HCT116 (cell line): ENCODE results near the gene OR6J1. TPM values are rescaled to one million over a fixed set of nuclear protein-coding genes. Genes with fewer than 3 reads are reported as not detected.
"Not testable (repeated sequence)": the region's sequence is repeated elsewhere in the genome, so short reads cannot be mapped to it uniquely, and the experiment has no call there.

Experiments used
- ATAC-seq: fragments of 200-7000 bp; cut with Tn5 transposase; 2 replicates; pipeline ENCODE4 v1.9.1; 2020; ENCODE audit warnings: mild to moderate bottlenecking, moderate library complexity
- BruUV-seq: library from RNA; stranded (reverse); fragments of 400-500 nt; replicated peaks from 2 replicates; lab custom pipeline; 2021; lab: Mats Ljungman, UMichigan
- CTCF ChIA-PET: fragments of 300-600 bp; sonication (Branson Sonifier 250); formaldehyde crosslinking; loops from one replicate; lab custom pipeline; 2021; ENCODE audit warnings: antibody characterized with exemption; lab: Charles Lee
- POLR2A ChIA-PET: fragments of 300-600, 350-600 bp; sonication (Branson Sonifier 250); formaldehyde crosslinking; loops from one replicate; lab custom pipeline; 2021; ENCODE audit warnings: antibody characterized with exemption; lab: Charles Lee
- RAD21 ChIA-PET, 2 experiments: fragments of 300-600 bp; sonication (Branson Sonifier 250); formaldehyde crosslinking; loops; one replicate each; lab custom pipeline; 2023; ENCODE audit warnings: low total read pairs in 2 of 2; ENCODE audit not compliant: uncharacterized antibody in 2 of 2, unreplicated experiment in 2 of 2, low non-redundant PET in 1 of 2; lab: Charles Lee
- DNase-seq: peaks from one replicate; pipeline ENCODE4 v3.0.0-alpha.2; 2010; ENCODE audit warnings: low read depth, low spot score
- H2AFZ ChIP-seq: fragments of 200-600 bp; shearing (Covaris generic), sonication (generic); 2 replicates; pipeline ENCODE4 v1.6.1; 2017; ENCODE audit warnings: low read depth, mixed run types, mixed read lengths, antibody characterized with exemption, low read length; ENCODE audit not compliant: poor library complexity, severe bottlenecking
- H3K27ac ChIP-seq: 2 replicates; pipeline ENCODE4 v1.5.1; 2012; ENCODE audit warnings: low read depth, low read length
- H3K27me3 ChIP-seq: fragments of 200-600 bp; sonication (generic); 2 replicates; pipeline ENCODE4 v1.6.1; 2016; ENCODE audit warnings: mixed run types, low read length, mixed read lengths; ENCODE audit not compliant: insufficient read depth
- H3K36me3 ChIP-seq, 2 experiments: fragments of 200-500 bp in 1 of 2; fragments of 200-600 bp in 1 of 2; sonication (Bioruptor generic) in 1 of 2; sonication (generic) in 1 of 2; 2 replicates each; pipeline versions ENCODE4 v1.5.1 to v1.6.1; 2014 to 2016; ENCODE audit warnings: low read length in 2 of 2, inconsistent platforms in 1 of 2, mixed read lengths in 1 of 2, mixed run types in 1 of 2; ENCODE audit not compliant: insufficient read depth in 2 of 2, control insufficient read depth in 1 of 2
- H3K4me1 ChIP-seq, 2 experiments: fragments of 200-600 bp in 1 of 2; sonication (generic) in 1 of 2; 2 replicates each; pipeline versions ENCODE4 v1.5.1 to v1.6.1; 2012 to 2017; ENCODE audit warnings: low read length in 2 of 2, inconsistent platforms in 1 of 2, mild to moderate bottlenecking in 1 of 2, mixed read lengths in 1 of 2, mixed run types in 1 of 2, moderate library complexity in 1 of 2; ENCODE audit not compliant: insufficient read depth in 2 of 2, control insufficient read depth in 1 of 2
- H3K4me2 ChIP-seq: fragments of 200-600 bp; sonication (generic); 2 replicates; pipeline ENCODE4 v1.6.1; 2017; ENCODE audit warnings: mixed run types, low read length, mixed read lengths
- H3K4me3 ChIP-seq, 2 experiments: fragments of 200-600 bp in 1 of 2; sonication (generic) in 1 of 2; replicated peaks in 1 of 2; 2 replicates each; pipeline ENCODE4 v1.5.1; 2011 to 2016; ENCODE audit warnings: low read length in 2 of 2, control low read depth in 1 of 2, low read depth in 1 of 2, mild to moderate bottlenecking in 1 of 2, mixed read lengths in 1 of 2, mixed run types in 1 of 2
- H3K79me2 ChIP-seq: fragments of 200-600 bp; sonication (generic); 2 replicates; pipeline ENCODE4 v1.6.1; 2017; ENCODE audit warnings: mild to moderate bottlenecking, mixed run types, low read length, moderate library complexity, mixed read lengths; ENCODE audit not compliant: insufficient read depth
- H3K9ac ChIP-seq: fragments of 200-600 bp; sonication (generic); 2 replicates; pipeline ENCODE4 v1.6.1; 2016; ENCODE audit warnings: low read length, mixed read lengths
- H3K9me2 ChIP-seq: fragments of 200-600 bp; sonication (generic), shearing (Covaris generic); 2 replicates; pipeline ENCODE4 v1.6.1; 2017; ENCODE audit warnings: mixed run types, mild to moderate bottlenecking, moderate library complexity; ENCODE audit not compliant: insufficient read depth
- H3K9me3 ChIP-seq, 2 experiments: fragments of 200-500 bp in 1 of 2; fragments of 200-600 bp in 1 of 2; sonication (Bioruptor generic) in 1 of 2; sonication (generic) in 1 of 2; 2 replicates each; pipeline ENCODE4 v1.6.1; 2014 to 2017; ENCODE audit warnings: low read length in 2 of 2, mixed read lengths in 2 of 2, inconsistent platforms in 1 of 2, low read depth in 1 of 2, mild to moderate bottlenecking in 1 of 2, mixed run types in 1 of 2, moderate library complexity in 1 of 2; ENCODE audit not compliant: control insufficient read depth in 1 of 2, insufficient read depth in 1 of 2
- H4K20me1 ChIP-seq: fragments of 200-600 bp; sonication (generic), shearing (Covaris generic); 2 replicates; pipeline ENCODE4 v1.6.1; 2017; ENCODE audit warnings: mixed run types, mild to moderate bottlenecking, moderate library complexity; ENCODE audit not compliant: insufficient read depth
- ATF3 ChIP-seq: IDR thresholded peaks from 2 replicates; pipeline ENCODE4 v1.6.1; 2012
- CTCF ChIP-seq, 3 experiments: fragments of 200-600 bp in 1 of 3; sonication (generic) in 1 of 3; IDR thresholded peaks in 2 of 3; conservative IDR thresholded peaks in 1 of 3; 2 replicates each; pipeline ENCODE4 v1.5.1; 2012 to 2017; ENCODE audit warnings: low read depth in 2 of 3, low read length in 2 of 3, antibody characterized with exemption in 1 of 3, borderline replicate concordance in 1 of 3, control low read depth in 1 of 3, mild to moderate bottlenecking in 1 of 3, mixed read lengths in 1 of 3, mixed run types in 1 of 3, moderate library complexity in 1 of 3; ENCODE audit not compliant: insufficient read depth in 1 of 3
- ELF1 ChIP-seq: IDR thresholded peaks from 2 replicates; pipeline ENCODE4 v1.6.1; 2012; ENCODE audit warnings: low read depth, borderline replicate concordance
- JUND ChIP-seq: IDR thresholded peaks from 2 replicates; pipeline ENCODE4 v1.6.1; 2012
- POLR2A ChIP-seq: IDR thresholded peaks from 2 replicates; pipeline ENCODE4 v1.7.0; 2011; ENCODE audit warnings: borderline replicate concordance; ENCODE audit not compliant: insufficient read depth, insufficient read length; ENCODE audit errors: extremely low read depth
- POLR2AphosphoS5 ChIP-seq: IDR thresholded peaks from 2 replicates; pipeline ENCODE4 v1.6.1; 2011; ENCODE audit warnings: mild to moderate bottlenecking, low read depth, low read length, moderate library complexity
- RAD21 ChIP-seq: IDR thresholded peaks from 2 replicates; pipeline ENCODE4 v1.6.1; 2012; ENCODE audit warnings: low read depth, mild to moderate bottlenecking
- SIN3A ChIP-seq: IDR thresholded peaks from 2 replicates; pipeline ENCODE4 v1.6.1; 2012; ENCODE audit warnings: low read depth
- SP1 ChIP-seq: IDR thresholded peaks from 2 replicates; pipeline ENCODE4 v1.6.1; 2012; ENCODE audit warnings: low read depth
- YY1 ChIP-seq: IDR thresholded peaks from 2 replicates; pipeline ENCODE4 v1.6.1; 2011; ENCODE audit warnings: low read length, low read depth, moderate library complexity, mild to moderate bottlenecking; ENCODE audit not compliant: insufficient replicate concordance; ENCODE audit errors: extremely low read depth
- ZFX ChIP-seq: fragments of 450-650 bp; IDR thresholded peaks from 2 replicates; pipeline ENCODE4 v1.6.1; 2017
- ZNF274 ChIP-seq: fragments of 200-500 bp; sonication (Bioruptor generic); IDR thresholded peaks from 2 replicates; pipeline ENCODE4 v1.6.1; 2014; ENCODE audit warnings: mild to moderate bottlenecking, low read depth, low read length, inconsistent platforms
- intact Hi-C: fragments of 100-400 bp; cut with micrococcal nuclease; formaldehyde crosslinking; loops from 2 replicates; pipeline ENCODE4 v1.10.0; 2022
- total RNA-seq: library from RNA; stranded (reverse); gene quantifications from one replicate; pipeline ENCODE4 v1.2.1, GENCODE V29; 2021; ENCODE audit not compliant: unreplicated experiment

The OR6J1 gene
- total RNA-seq, 1 experiment from 2014 or later, result not detected

- BruUV-seq, result no TSS peak
- Histone ChIP-seq H3K36me3 (no peaks in the 10 kb centered on the region), H2AFZ (no peak overlapping the region), H3K79me2 (no peaks in the 10 kb centered on the region), H3K27ac (no peak overlapping the region), H3K9me3 (no peaks in the 10 kb centered on the region), H3K4me3 (no peak overlapping the region), H3K4me1 (peaks cover 0 to 13% of the 10 kb centered on the region in 2 experiments; a peak in 1 of 4 replicates), H3K9me2 (no peaks in the 10 kb centered on the region), H4K20me1 (no peaks in the 10 kb centered on the region), H3K27me3 (no peaks in the 10 kb centered on the region), H3K9ac (no peak overlapping the region), H3K4me2 (no peak overlapping the region)
- ChIA-PET CTCF (interaction anchor here (3.0 kb wide), 1 partner anchor 70 kb away, joined by 16 read pairs; no protein-coding TSS in a partner anchor), RAD21 (no interaction called here), POLR2A (interaction anchor here (1.2 kb wide), 1 partner anchor 11 kb away, joined by 3 read pairs; no protein-coding TSS in a partner anchor)
- intact Hi-C loops, result no loop called here
- TF ChIP-seq POLR2A (no peak), YY1 (no peak), ZNF274 (no peak), JUND (no peak), ATF3 (no peak), ELF1 (no peak), SP1 (no peak), ZFX (no peak), POLR2AphosphoS5 (no peak), RAD21 (no peak), SIN3A (no peak), CTCF (IDR thresholded peaks at IDR 0.05 in 2 of 3, conservative IDR thresholded peaks at IDR 0.05 in 1 of 3; ENCODE audit: borderline replicate concordance in 1 of 3, insufficient read depth in 1 of 3, low read depth in 2 of 3, low read length in 2 of 3) (no peak)
- no peak for DNase-seq
- no peak for ATAC-seq
Observed at GRCh38 chr14:22640192-22640591, 4.0 kb downstream of the OR6J1 start.

DNA sequence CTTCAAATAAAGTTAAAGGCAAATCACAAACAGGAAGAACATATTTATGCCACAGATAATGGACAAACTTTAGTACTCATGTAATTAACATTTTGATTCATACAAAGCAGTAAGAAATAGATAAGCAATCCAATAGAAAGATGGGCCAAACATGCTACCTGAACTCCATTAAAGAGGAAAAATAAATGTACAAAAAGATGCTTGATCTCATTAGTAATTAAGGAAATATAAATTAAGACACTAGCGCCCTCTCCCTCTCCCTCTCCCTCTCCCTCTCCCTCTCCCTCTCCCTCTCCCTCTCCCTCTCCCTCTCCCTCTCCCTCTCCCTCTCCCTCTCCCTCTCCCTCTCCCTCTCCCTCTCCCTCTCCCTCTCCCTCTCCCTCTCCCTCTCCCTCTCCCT lies 8.2 kb downstream of the OR6J1 start:
- H3K4me1 ChIP-seq, H3K4me2 ChIP-seq, H2AFZ ChIP-seq, ATAC-seq, intact Hi-C loops, DNase-seq, H3K4me3 ChIP-seq, H3K36me3 ChIP-seq, H3K9ac ChIP-seq, H3K9me2 ChIP-seq, CTCF ChIA-PET, H3K9me3 ChIP-seq, H3K27me3 ChIP-seq, H3K27ac ChIP-seq, H4K20me1 ChIP-seq, H3K79me2 ChIP-seq, RAD21 ChIA-PET, POLR2A ChIA-PET, BruUV-seq: not testable (repeated sequence)
